KOPT-K1 (cell line): ENCODE results near the gene ADAMTS20.

Experiments used
- H3K27ac ChIP-seq: fragments of 200-600 bp; sonication (generic); 2 replicates; pipeline ENCODE4 v1.5.1; 2016; ENCODE audit warnings: antibody characterized with exemption, mild to moderate bottlenecking, low read depth, low read length; ENCODE audit not compliant: poor library complexity, severe bottlenecking
- H3K36me3 ChIP-seq: fragments of 200-600 bp; sonication (generic); 2 replicates; pipeline ENCODE4 v1.5.1; 2017; ENCODE audit warnings: antibody characterized with exemption, mild to moderate bottlenecking, low read length, moderate library complexity; ENCODE audit not compliant: insufficient read depth
- H3K9me3 ChIP-seq: fragments of 200-600 bp; sonication (generic); 2 replicates; pipeline ENCODE4 v1.5.1; 2017; ENCODE audit warnings: antibody characterized with exemption, low read length, mild to moderate bottlenecking; ENCODE audit not compliant: insufficient read depth, poor library complexity, severe bottlenecking

Gene ADAMTS20, protein sequence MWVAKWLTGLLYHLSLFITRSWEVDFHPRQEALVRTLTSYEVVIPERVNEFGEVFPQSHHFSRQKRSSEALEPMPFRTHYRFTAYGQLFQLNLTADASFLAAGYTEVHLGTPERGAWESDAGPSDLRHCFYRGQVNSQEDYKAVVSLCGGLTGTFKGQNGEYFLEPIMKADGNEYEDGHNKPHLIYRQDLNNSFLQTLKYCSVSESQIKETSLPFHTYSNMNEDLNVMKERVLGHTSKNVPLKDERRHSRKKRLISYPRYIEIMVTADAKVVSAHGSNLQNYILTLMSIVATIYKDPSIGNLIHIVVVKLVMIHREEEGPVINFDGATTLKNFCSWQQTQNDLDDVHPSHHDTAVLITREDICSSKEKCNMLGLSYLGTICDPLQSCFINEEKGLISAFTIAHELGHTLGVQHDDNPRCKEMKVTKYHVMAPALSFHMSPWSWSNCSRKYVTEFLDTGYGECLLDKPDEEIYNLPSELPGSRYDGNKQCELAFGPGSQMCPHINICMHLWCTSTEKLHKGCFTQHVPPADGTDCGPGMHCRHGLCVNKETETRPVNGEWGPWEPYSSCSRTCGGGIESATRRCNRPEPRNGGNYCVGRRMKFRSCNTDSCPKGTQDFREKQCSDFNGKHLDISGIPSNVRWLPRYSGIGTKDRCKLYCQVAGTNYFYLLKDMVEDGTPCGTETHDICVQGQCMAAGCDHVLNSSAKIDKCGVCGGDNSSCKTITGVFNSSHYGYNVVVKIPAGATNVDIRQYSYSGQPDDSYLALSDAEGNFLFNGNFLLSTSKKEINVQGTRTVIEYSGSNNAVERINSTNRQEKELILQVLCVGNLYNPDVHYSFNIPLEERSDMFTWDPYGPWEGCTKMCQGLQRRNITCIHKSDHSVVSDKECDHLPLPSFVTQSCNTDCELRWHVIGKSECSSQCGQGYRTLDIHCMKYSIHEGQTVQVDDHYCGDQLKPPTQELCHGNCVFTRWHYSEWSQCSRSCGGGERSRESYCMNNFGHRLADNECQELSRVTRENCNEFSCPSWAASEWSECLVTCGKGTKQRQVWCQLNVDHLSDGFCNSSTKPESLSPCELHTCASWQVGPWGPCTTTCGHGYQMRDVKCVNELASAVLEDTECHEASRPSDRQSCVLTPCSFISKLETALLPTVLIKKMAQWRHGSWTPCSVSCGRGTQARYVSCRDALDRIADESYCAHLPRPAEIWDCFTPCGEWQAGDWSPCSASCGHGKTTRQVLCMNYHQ (N-terminal part only)

DNA sequence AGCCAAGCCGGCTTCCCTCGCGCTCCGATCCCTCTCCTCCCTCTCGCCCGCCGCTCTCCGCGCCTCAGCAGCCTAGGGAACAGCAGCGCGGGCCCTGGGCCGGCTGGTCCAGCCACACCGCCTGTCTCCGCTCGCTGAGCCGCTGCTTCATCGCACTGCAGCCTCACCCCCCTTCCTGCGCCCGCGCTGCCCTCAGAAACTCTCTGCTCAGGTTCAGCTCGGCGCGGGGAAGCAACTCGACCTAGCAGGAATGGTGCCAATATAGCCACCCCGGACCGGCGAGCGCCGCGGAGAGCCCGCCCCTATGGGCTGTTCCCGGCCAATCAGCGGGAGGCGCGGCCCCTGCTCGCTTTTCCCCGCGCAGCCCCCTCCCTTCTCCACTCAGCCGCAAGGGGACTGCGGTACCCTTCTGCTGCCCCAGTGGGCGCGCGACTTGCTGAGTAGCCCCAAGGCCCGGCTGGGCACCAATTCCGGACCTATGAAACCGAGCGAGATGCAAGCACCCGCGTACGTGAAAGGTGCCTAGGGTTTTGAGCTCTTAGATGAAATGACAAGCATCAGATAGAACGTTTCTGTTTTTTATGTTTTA lies at the start of gene ADAMTS20:
ADAMTS20 (minus strand) TSS at position 233 of the 589 bp plus-strand sequence. CDS start 282 bp downstream, outside the sequence.
- H3K36me3 ChIP-seq, result no peaks in the 10 kb centered on the region
- H3K9me3 ChIP-seq, result peaks cover 9% of the 10 kb centered on the region
- no peak within 1 kb of the TSS for H3K27ac ChIP-seq

DNA sequence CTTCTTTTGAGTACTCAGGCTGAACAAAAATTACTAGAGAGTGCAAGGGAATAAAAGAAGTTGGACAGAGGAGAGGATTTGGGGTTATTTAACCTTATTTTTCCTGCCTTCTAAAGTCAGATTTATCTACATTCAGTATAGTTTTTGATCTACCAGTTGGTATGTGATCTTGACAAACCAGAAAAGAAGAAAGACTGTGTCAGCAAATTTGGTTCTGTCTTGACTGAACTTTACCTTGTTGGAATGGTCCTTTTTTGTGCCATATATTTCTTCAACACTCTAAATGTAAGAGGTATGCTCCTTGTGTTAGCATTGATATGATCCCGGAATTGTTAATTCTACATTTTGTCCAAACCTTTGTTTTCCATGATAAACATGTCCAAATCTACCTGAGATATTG lies 47.7 kb upstream of the ADAMTS20 start:
- no peaks in the 10 kb centered on the region for H3K9me3 ChIP-seq
- H3K36me3 ChIP-seq, result no peaks in the 10 kb centered on the region
- H3K27ac ChIP-seq, result no peak overlapping the region

DNA sequence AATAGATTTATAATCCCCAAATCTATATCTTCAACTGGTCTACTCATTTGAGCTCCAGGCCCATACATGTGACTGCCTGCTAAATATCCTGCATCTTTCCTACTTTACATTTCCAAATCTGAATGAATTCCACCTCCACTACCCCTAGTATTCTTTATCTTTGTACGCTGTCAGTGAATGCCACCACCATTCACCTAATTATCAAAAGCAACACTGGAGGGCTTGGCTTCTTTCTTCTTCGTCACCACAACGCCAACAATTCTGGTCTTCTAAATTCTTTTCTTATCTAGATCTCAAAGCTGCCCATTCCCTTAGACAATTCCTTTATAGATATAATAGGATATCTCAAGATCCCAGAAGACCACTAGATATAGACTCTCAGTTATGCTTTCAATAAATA lies 47.1 kb upstream of the ADAMTS20 start:
- no peaks in the 10 kb centered on the region for H3K36me3 ChIP-seq
- H3K9me3 ChIP-seq, result no peaks in the 10 kb centered on the region
- no peak overlapping the region for H3K27ac ChIP-seq

DNA sequence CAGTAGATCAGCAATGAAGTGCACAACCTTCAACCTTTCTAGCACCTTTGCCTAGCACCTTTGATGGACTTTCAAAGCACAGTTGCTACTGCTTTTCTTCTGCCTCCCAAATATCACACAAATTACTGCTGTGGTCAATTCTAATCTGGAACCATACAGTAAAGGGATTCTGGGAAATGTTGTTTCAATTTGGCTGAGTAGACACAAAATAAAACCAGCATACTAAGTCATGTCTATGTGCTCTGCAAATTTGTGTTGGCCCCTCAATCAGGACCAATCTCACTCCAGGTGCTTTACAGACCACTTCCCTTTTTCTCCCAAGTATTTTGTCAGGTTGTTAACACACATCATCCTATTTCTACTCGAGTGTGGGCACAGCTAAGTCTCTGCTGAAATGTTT lies 38.3 kb upstream of the ADAMTS20 start:
- Histone ChIP-seq H3K9me3 (no peaks in the 10 kb centered on the region), H3K27ac (no peak overlapping the region), H3K36me3 (no peaks in the 10 kb centered on the region)

DNA sequence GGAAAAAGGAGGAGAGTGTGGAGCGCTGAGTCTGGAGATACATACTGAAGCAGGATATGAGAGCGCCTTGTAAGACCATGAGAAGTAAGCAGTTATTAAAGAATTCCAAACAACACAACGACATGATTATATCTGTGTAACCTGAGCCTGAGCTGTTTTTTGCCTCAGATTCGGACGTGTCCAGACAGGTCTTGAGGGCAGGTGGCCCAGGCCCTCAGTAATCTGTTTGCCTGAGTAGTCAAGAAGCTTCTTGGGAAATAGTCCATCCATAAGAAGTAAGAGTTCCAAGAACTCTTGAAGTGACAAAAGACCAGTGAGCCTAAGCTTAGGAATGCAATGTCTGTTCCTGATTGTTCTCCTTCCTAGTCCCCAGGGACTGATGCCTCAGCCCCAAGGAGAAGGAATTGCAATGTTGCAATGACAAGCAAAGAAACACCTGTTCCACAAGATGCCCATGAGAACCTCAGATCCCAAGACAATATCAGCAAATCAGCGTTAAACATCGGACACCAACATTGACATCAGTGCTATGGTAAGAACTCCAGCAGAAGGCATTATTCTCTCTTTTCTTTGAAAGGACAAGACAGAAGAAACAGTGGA lies 34.7 kb upstream of the ADAMTS20 start:
- Histone ChIP-seq H3K9me3 (no peaks in the 10 kb centered on the region), H3K27ac (no peak overlapping the region), H3K36me3 (no peaks in the 10 kb centered on the region)

DNA sequence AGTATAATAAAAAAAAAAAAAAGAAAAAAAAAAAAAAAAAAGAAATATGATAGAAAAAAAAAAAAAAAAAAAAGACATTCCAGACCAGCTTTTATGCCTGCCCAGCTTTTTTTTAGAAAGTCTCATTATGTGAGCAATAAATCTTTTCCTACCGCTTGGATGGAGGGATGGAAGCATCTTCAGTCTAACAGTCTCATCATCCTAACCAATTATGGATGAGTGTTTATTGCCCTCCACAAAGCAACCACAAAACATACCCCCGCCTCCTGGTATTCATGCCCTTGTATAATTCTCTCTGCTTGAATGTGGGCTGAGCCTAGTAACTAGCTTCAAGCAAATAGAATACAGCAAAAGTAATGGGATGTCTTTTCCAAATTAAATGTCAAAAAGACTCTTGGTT lies 33.7 kb upstream of the ADAMTS20 start:
- H3K36me3 ChIP-seq, result no peaks in the 10 kb centered on the region
- H3K27ac ChIP-seq, result no peak overlapping the region
- H3K9me3 ChIP-seq, result no peaks in the 10 kb centered on the region

DNA sequence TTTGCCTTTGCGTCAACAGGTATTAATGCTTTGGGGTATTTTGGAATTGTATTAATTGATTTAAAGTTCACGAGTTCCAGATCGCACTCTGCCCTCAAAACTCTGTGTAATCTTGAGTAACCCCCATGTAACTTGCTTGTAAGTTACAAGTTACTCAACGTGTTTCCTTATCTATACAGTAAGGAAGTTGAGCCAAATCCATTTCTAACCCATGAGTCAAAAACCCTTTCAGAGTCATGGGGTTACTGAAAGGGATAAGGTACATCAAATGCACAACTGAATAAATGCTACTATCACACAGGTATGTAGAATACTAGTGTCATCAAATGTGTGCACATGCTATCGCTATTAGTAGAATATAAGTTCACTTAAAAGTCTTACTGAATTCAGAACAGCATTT lies 28.6 kb upstream of the ADAMTS20 start:
- no peaks in the 10 kb centered on the region for H3K9me3 ChIP-seq
- H3K36me3 ChIP-seq, result no peaks in the 10 kb centered on the region
- no peak overlapping the region for H3K27ac ChIP-seq

DNA sequence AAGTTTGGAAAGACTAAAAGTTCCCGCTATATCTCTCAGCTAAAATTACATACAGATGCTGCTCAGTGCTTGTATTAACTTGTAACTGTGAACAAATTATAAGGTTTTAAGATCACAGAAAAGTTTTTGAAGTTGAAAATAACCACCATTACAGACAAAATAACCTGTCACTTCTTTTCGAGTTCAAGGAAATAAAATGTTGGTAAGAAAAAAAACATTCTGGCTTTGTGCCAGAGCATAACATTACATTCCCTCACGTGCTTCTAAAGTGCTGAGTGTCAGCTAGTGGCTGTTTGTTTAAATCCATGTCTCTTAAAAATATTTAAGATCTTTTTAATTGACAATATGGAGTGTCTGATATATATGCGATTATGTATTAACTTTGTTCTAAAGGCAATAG lies 27.2 kb upstream of the ADAMTS20 start:
- Histone ChIP-seq H3K36me3 (no peaks in the 10 kb centered on the region), H3K27ac (no peak overlapping the region), H3K9me3 (no peaks in the 10 kb centered on the region)

DNA sequence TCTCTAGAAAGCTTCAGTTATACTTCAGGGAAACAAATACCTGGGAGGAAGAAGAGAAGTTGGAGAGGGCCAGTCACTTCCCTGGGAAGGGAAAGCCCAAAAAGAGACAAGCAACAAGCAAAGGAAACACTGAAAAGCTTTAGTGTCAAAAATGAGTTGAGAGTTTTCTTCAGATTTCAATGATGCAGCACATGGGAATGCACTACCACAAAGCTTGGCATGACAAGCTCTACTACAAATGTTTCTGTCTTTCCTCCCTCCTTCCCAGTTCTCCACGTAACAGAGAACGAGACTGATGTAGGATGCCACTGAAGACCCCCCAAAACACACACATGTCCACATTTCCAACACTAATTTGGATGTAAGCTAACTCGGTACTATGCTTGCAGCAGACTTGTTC lies 26.8 kb upstream of the ADAMTS20 start:
- no peak overlapping the region for H3K27ac ChIP-seq

DNA sequence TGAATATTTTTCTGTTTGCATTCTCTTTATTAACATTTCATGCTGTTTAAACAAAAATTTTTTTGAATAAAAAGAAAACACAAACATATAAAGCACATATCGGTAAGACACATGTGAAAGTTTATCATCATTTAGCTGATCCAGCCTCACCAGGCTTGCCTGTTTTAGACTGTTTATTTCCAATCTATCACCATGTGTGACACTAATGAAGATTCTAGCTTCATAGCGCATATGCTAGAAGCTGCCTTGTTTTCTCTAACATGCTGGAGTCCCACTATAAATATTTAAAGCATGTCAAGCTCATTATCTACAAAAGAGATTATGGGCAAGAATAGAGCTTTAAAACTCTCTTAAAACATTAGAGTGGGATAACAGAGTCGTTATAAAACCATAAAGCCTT lies 25.4 kb upstream of the ADAMTS20 start:
- no peaks in the 10 kb centered on the region for H3K36me3 ChIP-seq
- no peaks in the 10 kb centered on the region for H3K9me3 ChIP-seq
- no peak overlapping the region for H3K27ac ChIP-seq

More for the DNA sequence above, 26.8 kb upstream of the ADAMTS20 start:
- Histone ChIP-seq H3K9me3 (no peaks in the 10 kb centered on the region), H3K36me3 (no peaks in the 10 kb centered on the region)

DNA sequence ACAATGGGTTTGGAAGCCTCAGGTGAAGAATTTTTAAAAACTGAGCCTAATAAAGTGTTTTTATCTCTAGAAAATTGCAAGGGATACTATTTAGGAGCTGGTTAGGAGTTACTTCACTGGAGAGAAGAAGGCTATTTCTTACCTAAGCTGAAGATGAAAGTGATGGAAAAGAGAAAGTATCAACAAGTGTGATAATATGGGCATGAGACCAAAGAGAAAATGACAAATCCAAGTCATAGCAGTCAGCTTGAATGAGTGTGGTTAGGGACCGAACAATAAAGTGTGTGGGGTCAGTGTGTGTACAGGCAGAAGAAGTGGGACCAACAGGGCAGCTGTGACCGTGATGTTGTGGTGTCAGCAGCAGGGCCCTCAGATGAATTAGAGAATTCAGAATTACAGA lies 24.2 kb upstream of the ADAMTS20 start:
- no peak overlapping the region for H3K27ac ChIP-seq
- H3K9me3 ChIP-seq, result no peaks in the 10 kb centered on the region
- H3K36me3 ChIP-seq, result no peaks in the 10 kb centered on the region

DNA sequence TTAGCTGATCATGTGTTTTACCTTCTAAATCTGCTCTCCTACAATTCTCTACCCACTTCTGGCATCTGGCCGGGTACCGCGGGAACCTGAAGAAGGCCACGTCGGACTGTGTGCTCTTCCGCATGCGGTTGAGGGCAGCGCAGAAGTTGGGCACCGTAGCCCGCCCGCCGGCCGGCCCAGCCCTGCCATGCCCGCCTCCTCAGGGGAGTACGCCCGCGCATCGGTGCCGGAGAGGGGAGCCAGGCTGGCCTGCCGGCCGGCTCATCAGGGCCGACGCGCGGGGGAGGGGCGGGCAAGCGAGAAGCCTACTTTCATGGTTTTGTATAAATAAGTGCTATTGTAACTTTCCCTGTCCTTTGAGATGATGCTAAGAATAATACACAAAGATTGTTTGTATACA lies 19.9 kb upstream of the ADAMTS20 start:
- Histone ChIP-seq H3K27ac (no peak overlapping the region), H3K36me3 (no peaks in the 10 kb centered on the region), H3K9me3 (no peaks in the 10 kb centered on the region)

DNA sequence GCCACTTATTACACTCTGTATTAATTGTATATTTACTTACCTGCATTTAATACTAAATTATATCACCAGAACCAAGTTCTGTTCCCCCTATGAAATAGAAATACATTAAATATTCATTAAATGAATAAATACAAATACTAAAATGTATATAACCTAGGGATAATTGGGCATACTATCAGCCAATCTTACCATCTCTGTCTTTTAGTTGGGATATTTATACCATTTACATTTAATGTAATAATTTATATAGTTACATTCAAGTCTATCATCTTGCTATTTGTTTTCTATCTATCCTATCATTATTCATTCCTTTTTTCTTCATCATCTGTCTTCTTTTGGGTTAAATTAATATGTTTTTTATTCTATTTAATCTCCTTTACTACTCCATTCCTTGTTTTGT lies 4.1 kb upstream of the ADAMTS20 start:
- Histone ChIP-seq H3K9me3 (peaks cover 9% of the 10 kb centered on the region), H3K27ac (no peak overlapping the region), H3K36me3 (no peaks in the 10 kb centered on the region)

DNA sequence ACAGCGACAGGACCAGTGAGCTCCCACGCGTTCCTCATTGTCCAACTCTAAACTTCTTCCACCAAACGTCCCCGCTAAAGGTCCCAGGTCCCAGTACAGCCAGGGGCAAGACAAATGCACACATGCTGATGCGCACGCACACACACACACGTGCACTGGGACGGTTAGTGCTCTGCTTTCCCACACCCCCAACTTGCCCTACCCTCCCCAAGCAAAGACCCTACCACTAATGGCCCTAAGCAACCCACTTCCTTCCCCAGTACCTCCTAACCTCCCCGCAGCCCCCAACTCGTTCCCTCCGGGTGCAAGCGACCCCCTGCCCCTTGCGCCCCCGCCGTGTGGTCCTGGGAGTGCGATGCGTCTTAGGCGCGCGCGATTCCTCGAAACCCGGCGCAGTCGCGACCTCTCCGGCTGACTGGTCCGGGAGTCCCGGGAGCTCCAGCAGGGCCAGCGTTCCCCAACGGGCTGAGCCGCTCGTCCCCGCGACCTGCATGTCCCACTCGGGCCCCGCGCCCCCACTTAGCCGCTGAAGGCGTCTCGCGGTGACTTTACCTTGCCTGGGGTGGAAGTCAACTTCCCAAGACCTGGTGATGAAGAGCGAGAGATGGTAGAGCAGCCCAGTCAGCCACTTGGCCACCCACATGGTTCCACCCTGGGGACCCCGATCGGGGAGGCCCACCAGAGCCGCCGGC lies 578 bp downstream of the ADAMTS20 start:
- Histone ChIP-seq H3K9me3 (peaks cover 9% of the 10 kb centered on the region), H3K27ac (no peak overlapping the region)

More for the DNA sequence above, 578 bp downstream of the ADAMTS20 start:
- no peaks in the 10 kb centered on the region for H3K36me3 ChIP-seq
